ENCODE measurements around the gene HELQ. TPM values are rescaled to one million over a fixed set of nuclear protein-coding genes. Genes with fewer than 3 reads are reported as not detected.

The HELQ gene
- total and polyA plus RNA-seq, 9 of the 15 experiments (the other 6 are each of a cell fraction or from before 2014, with no cell fraction given): 3.5 to 15.2 (median 11.9) TPM

GRCh38 chr4:83455281-83456183 lies at the start of gene HELQ, which contains the start of gene MRPS18C (continued):
- TF ChIP-seq, protein P1, sequence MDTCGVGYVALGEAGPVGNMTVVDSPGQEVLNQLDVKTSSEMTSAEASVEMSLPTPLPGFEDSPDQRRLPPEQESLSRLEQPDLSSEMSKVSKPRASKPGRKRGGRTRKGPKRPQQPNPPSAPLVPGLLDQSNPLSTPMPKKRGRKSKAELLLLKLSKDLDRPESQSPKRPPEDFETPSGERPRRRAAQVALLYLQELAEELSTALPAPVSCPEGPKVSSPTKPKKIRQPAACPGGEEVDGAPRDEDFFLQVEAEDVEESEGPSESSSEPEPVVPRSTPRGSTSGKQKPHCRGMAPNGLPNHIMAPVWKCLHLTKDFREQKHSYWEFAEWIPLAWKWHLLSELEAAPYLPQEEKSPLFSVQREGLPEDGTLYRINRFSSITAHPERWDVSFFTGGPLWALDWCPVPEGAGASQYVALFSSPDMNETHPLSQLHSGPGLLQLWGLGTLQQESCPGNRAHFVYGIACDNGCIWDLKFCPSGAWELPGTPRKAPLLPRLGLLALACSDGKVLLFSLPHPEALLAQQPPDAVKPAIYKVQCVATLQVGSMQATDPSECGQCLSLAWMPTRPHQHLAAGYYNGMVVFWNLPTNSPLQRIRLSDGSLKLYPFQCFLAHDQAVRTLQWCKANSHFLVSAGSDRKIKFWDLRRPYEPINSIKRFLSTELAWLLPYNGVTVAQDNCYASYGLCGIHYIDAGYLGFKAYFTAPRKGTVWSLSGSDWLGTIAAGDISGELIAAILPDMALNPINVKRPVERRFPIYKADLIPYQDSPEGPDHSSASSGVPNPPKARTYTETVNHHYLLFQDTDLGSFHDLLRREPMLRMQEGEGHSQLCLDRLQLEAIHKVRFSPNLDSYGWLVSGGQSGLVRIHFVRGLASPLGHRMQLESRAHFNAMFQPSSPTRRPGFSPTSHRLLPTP (IDR thresholded peaks at IDR 0.05; ENCODE audit: borderline replicate concordance, extremely low read depth, insufficient read length): no peak
- TF ChIP-seq, protein P2, sequence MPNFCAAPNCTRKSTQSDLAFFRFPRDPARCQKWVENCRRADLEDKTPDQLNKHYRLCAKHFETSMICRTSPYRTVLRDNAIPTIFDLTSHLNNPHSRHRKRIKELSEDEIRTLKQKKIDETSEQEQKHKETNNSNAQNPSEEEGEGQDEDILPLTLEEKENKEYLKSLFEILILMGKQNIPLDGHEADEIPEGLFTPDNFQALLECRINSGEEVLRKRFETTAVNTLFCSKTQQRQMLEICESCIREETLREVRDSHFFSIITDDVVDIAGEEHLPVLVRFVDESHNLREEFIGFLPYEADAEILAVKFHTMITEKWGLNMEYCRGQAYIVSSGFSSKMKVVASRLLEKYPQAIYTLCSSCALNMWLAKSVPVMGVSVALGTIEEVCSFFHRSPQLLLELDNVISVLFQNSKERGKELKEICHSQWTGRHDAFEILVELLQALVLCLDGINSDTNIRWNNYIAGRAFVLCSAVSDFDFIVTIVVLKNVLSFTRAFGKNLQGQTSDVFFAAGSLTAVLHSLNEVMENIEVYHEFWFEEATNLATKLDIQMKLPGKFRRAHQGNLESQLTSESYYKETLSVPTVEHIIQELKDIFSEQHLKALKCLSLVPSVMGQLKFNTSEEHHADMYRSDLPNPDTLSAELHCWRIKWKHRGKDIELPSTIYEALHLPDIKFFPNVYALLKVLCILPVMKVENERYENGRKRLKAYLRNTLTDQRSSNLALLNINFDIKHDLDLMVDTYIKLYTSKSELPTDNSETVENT (CRISPR knock-in tag; IDR thresholded peaks at IDR 0.05): no peak
- TF ChIP-seq ZBTB40 (IDR thresholded peaks at IDR 0.05) (peak; percentile 100), ZBTB40 (CRISPR knock-in tag; IDR thresholded peaks at IDR 0.05) (no peak), TRIM25 (IDR thresholded peaks at IDR 0.05; ENCODE audit: borderline replicate concordance) (no peak), ERF (CRISPR knock-in tag; IDR thresholded peaks at IDR 0.05) (no peak), SIRT6 (IDR thresholded peaks at IDR 0.05; ENCODE audit: low read depth, low read length) (no peak), KAT8 (IDR thresholded peaks at IDR 0.05; ENCODE audit: low read depth) (no peak), GABPB2 (CRISPR knock-in tag; conservative IDR thresholded peaks at IDR 0.05) (no peak), MTA3 (IDR thresholded peaks at IDR 0.05; ENCODE audit: borderline replicate concordance) (peak; percentile 75; the same call in 1 of the 2 replicates)

Measured in K562 (cell line).